Measurements from ENCODE around the gene LONRF2. TPM values are rescaled to one million over a fixed set of nuclear protein-coding genes. Genes with fewer than 3 reads are reported as not detected.

LONRF2 gene
- total and polyA plus RNA-seq, 8 donors: 2.0 to 7.1 (median 6.8) TPM

DNA sequence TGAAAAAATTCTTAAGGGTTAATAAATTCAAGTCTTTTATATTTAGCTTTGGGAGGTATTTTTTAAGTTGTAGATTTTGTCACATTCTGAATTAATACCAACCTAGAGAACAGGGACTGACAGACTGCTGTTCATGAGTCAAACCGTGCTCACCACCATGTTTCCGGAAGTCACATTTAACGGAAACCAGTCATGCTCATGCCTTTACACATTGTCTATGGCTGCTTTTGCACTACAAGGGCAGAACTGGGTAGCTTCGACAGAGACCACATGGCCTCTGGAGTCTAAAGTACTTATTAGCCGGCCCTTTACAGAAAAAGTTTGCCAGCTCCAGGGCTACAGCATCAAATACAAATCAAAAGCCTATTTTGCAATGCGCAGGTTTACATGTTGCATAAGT lies 33.3 kb downstream of the LONRF2 start:
- ATAC-seq: no peak
- Histone ChIP-seq H3K4me3 (no peak overlapping the region), H3K27ac (no peak overlapping the region), H3K9me3 (no peaks in the 10 kb centered on the region), H3K4me1 (peaks cover 16 to 39% (median 29%) of the 10 kb centered on the region in 3 donors), H3K36me3 (peaks cover 0 to 18% (median 0%) of the 10 kb centered on the region in 3 donors), H3K27me3 (no peaks in the 10 kb centered on the region)
- DNase-seq: no peak
- TF ChIP-seq, protein P1, sequence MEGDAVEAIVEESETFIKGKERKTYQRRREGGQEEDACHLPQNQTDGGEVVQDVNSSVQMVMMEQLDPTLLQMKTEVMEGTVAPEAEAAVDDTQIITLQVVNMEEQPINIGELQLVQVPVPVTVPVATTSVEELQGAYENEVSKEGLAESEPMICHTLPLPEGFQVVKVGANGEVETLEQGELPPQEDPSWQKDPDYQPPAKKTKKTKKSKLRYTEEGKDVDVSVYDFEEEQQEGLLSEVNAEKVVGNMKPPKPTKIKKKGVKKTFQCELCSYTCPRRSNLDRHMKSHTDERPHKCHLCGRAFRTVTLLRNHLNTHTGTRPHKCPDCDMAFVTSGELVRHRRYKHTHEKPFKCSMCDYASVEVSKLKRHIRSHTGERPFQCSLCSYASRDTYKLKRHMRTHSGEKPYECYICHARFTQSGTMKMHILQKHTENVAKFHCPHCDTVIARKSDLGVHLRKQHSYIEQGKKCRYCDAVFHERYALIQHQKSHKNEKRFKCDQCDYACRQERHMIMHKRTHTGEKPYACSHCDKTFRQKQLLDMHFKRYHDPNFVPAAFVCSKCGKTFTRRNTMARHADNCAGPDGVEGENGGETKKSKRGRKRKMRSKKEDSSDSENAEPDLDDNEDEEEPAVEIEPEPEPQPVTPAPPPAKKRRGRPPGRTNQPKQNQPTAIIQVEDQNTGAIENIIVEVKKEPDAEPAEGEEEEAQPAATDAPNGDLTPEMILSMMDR (IDR thresholded peaks at IDR 0.05): no peak
- WGBS, 2 donors: 95% methylated on average over 6 of the region's 6 CpGs
- FAIRE-seq: no peak
- intact Hi-C loops (cut with DNase I): no loop called here

DNA sequence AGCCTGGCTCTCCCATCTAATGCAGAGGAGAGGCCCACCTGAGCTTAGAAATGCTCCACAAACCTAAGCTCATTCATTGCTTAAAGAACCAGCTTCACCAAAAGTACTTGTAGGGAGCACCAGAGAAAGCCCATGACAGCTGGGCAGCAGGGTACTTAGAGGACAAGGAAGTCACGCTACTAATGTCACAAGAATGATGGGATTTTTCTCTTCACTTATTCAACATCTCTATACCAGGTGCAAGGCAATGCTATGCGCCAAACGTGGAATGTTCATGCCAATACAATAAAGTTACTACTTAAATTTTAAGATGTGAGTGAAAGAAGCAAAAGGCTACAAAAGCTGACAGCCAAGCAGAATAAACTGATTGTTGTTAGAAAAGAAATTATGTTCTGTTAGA lies 36.0 kb downstream of the LONRF2 start:
- TF ChIP-seq, protein P1 (IDR thresholded peaks at IDR 0.05): no peak
- Histone ChIP-seq H3K36me3 (peaks cover 0 to 12% (median 0%) of the 10 kb centered on the region in 3 donors), H3K4me1 (peaks cover 16 to 31% (median 30%) of the 10 kb centered on the region in 3 donors), H3K9me3 (no peaks in the 10 kb centered on the region), H3K27me3 (no peaks in the 10 kb centered on the region), H3K4me3 (no peak overlapping the region), H3K27ac (peak overlapping the region; percentile 49 to 82 (median 64))
- intact Hi-C loops (cut with DNase I): no loop called here
- FAIRE-seq (no peak), ATAC-seq (no peak), DNase-seq (no peak)
- WGBS, 2 donors: 74 to 78% methylated on average over 3 of the region's 3 CpGs

DNA sequence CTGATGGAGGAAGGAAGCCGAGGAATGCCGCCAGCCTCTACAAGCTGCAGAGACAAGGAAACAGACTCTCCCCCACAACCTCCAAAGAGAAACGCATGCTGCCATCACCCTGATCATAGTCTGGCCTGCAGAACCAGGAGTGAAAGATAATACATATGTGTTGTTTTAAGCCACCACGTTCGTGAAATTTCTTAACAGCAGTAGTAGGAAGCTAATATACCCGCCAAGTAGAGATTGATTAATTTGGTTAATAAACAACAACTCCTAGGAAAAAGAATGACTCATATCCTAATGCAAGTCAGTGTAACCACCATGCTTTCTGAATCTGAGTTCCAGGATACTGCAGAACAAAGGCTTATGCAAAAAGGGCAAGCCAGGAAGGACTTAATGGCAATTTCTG lies 36.6 kb downstream of the LONRF2 start:
- TF ChIP-seq, protein P1 (IDR thresholded peaks at IDR 0.05): no peak
- Histone ChIP-seq H3K27me3 (no peaks in the 10 kb centered on the region), H3K27ac (peak overlapping the region; percentile 49 to 82 (median 64)), H3K4me3 (no peak overlapping the region), H3K36me3 (peaks cover 0 to 12% (median 0%) of the 10 kb centered on the region in 3 donors), H3K9me3 (no peaks in the 10 kb centered on the region), H3K4me1 (peaks cover 16 to 30% (median 24%) of the 10 kb centered on the region in 3 donors)
- ATAC-seq (peak; percentile 92 to 96 (median 94)), DNase-seq (peak in 1 of 6 donors; percentile 39), FAIRE-seq (no peak)
- intact Hi-C loops (cut with DNase I): no loop called here
- 22 to 23% methylated on average over 6 of the region's 6 CpGs for WGBS, 2 donors

DNA sequence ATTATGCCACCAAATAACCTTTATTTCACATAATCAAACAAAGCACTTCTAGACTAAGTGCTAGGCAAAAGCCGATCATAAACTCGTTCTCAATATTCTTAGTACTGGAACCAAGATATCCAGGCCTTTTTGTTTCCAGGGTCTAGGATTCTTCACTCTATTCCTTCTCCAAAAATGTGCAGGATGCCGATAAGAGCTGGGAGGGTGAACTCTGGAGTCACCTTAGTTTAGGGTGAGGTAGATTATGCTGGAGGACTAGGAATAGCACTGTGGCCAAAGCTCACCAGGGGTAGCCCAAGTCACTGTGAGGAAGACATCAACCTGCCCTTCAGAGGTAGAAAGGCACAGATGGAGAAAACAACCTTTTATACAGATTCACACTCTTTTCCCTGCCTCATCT lies 37.3 kb downstream of the LONRF2 start:
- WGBS, 2 donors: 32 to 61% methylated on average over 3 of the region's 3 CpGs
- peaks cover 16 to 30% (median 22%) of the 10 kb centered on the region in 3 donors for H3K4me1 ChIP-seq
- no peaks in the 10 kb centered on the region for H3K9me3 ChIP-seq
- H3K36me3 ChIP-seq: peaks cover 0 to 12% (median 0%) of the 10 kb centered on the region in 3 donors
- no peaks in the 10 kb centered on the region for H3K27me3 ChIP-seq
- H3K27ac ChIP-seq: peak overlapping the region in 3 of 4 donors; percentile 53 to 82 (median 74)
- DNase-seq (no peak), ATAC-seq (no peak), FAIRE-seq (no peak)
- TF ChIP-seq, protein P1 (IDR thresholded peaks at IDR 0.05): no peak
- intact Hi-C loops (cut with DNase I): no loop called here
- no peak overlapping the region for H3K4me3 ChIP-seq

DNA sequence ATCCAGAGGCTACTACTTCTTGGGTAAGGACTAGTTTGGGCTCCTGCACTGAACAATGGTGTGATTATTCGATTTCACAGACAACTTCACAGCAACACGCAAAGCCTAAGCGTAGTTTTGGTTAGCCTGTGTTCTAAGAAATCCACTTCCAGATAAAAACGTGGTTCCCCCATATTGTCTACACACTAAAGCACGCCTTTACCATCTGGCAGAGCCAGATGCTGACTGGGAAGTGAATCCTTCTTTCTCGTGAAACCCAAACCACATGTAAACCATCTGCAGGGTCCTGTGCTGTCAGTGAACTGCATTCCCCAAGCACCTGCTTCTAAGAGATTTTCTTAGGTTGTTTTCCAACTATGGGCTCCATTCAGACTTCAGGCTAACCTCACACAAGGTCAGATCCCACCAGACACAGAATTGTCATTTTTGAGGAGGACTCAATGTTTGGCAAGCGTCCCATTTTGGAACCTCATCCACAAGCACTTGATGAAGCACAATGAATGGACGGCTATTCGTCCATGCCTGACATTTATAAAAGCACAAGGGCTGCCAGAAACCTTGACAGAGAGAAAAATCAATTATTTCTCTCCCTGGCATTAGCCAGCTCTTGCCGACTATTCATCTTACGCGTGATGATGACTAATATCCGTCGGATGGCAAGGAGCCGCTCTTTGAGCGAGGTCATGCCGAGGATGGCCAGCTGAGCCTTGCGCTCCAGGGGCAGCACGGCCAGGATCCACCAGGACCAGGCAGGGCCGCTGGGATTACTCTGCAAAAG lies 38.4 kb downstream of the LONRF2 start:
- Histone ChIP-seq H3K9me3 (no peaks in the 10 kb centered on the region), H3K27me3 (no peaks in the 10 kb centered on the region), H3K36me3 (peaks cover 0 to 12% (median 0%) of the 10 kb centered on the region in 3 donors), H3K27ac (peak overlapping the region in 1 of 4 donors; percentile 0), H3K4me3 (no peak overlapping the region), H3K4me1 (peaks cover 16 to 30% (median 22%) of the 10 kb centered on the region in 3 donors)
- DNase-seq (peak in 2 of 6 donors; percentile 25 to 59), FAIRE-seq (no peak), ATAC-seq (peak in 3 of 4 donors; percentile 21 to 34 (median 27))
- TF ChIP-seq, protein P1 (IDR thresholded peaks at IDR 0.05): no peak
- intact Hi-C loops (cut with DNase I): no loop called here
- 64 to 67% methylated on average over 20 of the region's 20 CpGs for WGBS, 2 donors
